Measurements from ENCODE around the gene ENTR1. TPM values are rescaled to one million over a fixed set of nuclear protein-coding genes. Genes with fewer than 3 reads are reported as not detected.

Gene ENTR1
- total RNA-seq, 4 donors from 2014 or later: 29.9 to 193 (median 50.2) TPM

GRCh38 chr9:136385015-136385414 lies 25.4 kb downstream of the ENTR1 start:
- H3K4me1 ChIP-seq: no peaks in the 10 kb centered on the region
- no peak overlapping the region for H3K4me3 ChIP-seq
- H3K27ac ChIP-seq: no peak overlapping the region
- no peak for TF ChIP-seq POLR2A (IDR thresholded peaks at IDR 0.05)
- no peak for TF ChIP-seq CTCF (IDR thresholded peaks at IDR 0.05)
- H3K9me3 ChIP-seq: no peaks in the 10 kb centered on the region
- H3K27me3 ChIP-seq: no peaks in the 10 kb centered on the region
- peaks cover 0 to 89% (median 0%) of the 10 kb centered on the region in 3 donors for H3K36me3 ChIP-seq
- DNase-seq: no peak

- TF ChIP-seq CTCF (IDR thresholded peaks at IDR 0.05) (no peak), POLR2A (IDR thresholded peaks at IDR 0.05) (no peak)
- no peak overlapping the region for H3K4me3 ChIP-seq
- H3K27me3 ChIP-seq: no peaks in the 10 kb centered on the region
- no peaks in the 10 kb centered on the region for H3K9me3 ChIP-seq
- H3K27ac ChIP-seq: no peak overlapping the region
- peaks cover 0 to 90% (median 0%) of the 10 kb centered on the region in 3 donors for H3K36me3 ChIP-seq
- no peak for DNase-seq
- H3K4me1 ChIP-seq: no peaks in the 10 kb centered on the region
Observed at GRCh38 chr9:136383436-136383835, 27.0 kb downstream of the ENTR1 start.

GRCh38 chr9:136381966-136382513 lies 28.4 kb downstream of the ENTR1 start:
- Histone ChIP-seq H3K4me1 (no peaks in the 10 kb centered on the region), H3K36me3 (peaks cover 0 to 82% (median 0%) of the 10 kb centered on the region in 3 donors), H3K4me3 (no peak overlapping the region), H3K27ac (no peak overlapping the region), H3K9me3 (no peaks in the 10 kb centered on the region), H3K27me3 (no peaks in the 10 kb centered on the region)
- DNase-seq: no peak
- TF ChIP-seq POLR2A (IDR thresholded peaks at IDR 0.05) (no peak), CTCF (IDR thresholded peaks at IDR 0.05) (no peak)

GRCh38 chr9:136381311-136381710 lies 29.1 kb downstream of the ENTR1 start:
- no peaks in the 10 kb centered on the region for H3K9me3 ChIP-seq
- peaks cover 0 to 74% (median 0%) of the 10 kb centered on the region in 3 donors for H3K36me3 ChIP-seq
- no peaks in the 10 kb centered on the region for H3K27me3 ChIP-seq
- TF ChIP-seq CTCF (IDR thresholded peaks at IDR 0.05) (no peak), POLR2A (IDR thresholded peaks at IDR 0.05) (no peak)
- H3K4me3 ChIP-seq: no peak overlapping the region
- H3K4me1 ChIP-seq: no peaks in the 10 kb centered on the region
- H3K27ac ChIP-seq: no peak overlapping the region
- no peak for DNase-seq

GRCh38 chr9:136380381-136380780 lies 30.0 kb downstream of the ENTR1 start:
- no peak for DNase-seq
- TF ChIP-seq CTCF (IDR thresholded peaks at IDR 0.05): no peak
- TF ChIP-seq POLR2A (IDR thresholded peaks at IDR 0.05): no peak
- H3K36me3 ChIP-seq: peaks cover 0 to 72% (median 0%) of the 10 kb centered on the region in 3 donors
- H3K4me1 ChIP-seq: no peaks in the 10 kb centered on the region
- H3K27me3 ChIP-seq: no peaks in the 10 kb centered on the region
- no peaks in the 10 kb centered on the region for H3K9me3 ChIP-seq
- H3K27ac ChIP-seq: no peak overlapping the region
- H3K4me3 ChIP-seq: no peak overlapping the region

GRCh38 chr9:136379891-136380290 lies 30.5 kb downstream of the ENTR1 start:
- Histone ChIP-seq H3K4me3 (no peak overlapping the region), H3K27me3 (no peaks in the 10 kb centered on the region), H3K27ac (no peak overlapping the region), H3K4me1 (no peaks in the 10 kb centered on the region), H3K36me3 (peaks cover 0 to 67% (median 0%) of the 10 kb centered on the region in 3 donors), H3K9me3 (no peaks in the 10 kb centered on the region)
- TF ChIP-seq CTCF (IDR thresholded peaks at IDR 0.05): no peak
- TF ChIP-seq POLR2A (IDR thresholded peaks at IDR 0.05): no peak
- DNase-seq: no peak
